ENCODE results near the gene GAL3ST2. TPM values are rescaled to one million over a fixed set of nuclear protein-coding genes. Genes with fewer than 3 reads are reported as not detected.
"Not testable (repeated sequence)": the region's sequence is repeated elsewhere in the genome, so short reads cannot be mapped to it uniquely, and the experiment has no call there.

The GAL3ST2 gene
- polyA plus RNA-seq, 1 experiment: not detected

DNA sequence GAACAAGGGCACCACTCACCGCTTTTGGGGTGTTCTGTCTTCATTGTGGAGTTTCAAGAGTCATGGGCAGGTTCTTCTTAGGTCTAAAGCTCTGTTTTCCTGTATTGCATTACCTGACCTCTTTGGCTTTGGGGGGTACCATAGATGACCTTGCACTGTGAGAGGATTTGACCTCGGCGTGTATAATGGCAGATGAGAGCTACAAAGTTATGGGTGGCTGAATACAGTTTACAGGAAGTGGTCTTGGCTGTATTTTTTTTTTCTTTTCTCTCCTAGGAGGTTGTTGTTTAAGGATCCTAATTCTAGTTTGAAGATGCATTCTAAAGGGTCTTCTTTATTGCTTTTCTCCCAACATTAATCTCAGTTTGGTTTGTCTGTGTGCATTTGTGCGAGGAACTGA, 11.5 kb downstream of the GAL3ST2 start:
- DNase-seq (ENCODE audit: low read depth): no peak
- H3K27me3 ChIP-seq (ENCODE audit: control insufficient read depth, insufficient read depth, low read length): peaks cover 1% of the 10 kb centered on the region; the same call in 1 of the 2 replicates
- ChIA-PET POLR2A (no interaction called here), CTCF (interaction anchor here (1.5 to 1.6 kb wide), 2 partner anchors 10 to 24 kb away, joined by 3 read pairs; no protein-coding TSS in a partner anchor)
- no peaks in the 10 kb centered on the region for H3K36me3 ChIP-seq (ENCODE audit: control insufficient read depth, insufficient read depth, low read length)
- H3K4me3 ChIP-seq (ENCODE audit: low read depth, low read length): no peak overlapping the region
- TF ChIP-seq, protein P1, sequence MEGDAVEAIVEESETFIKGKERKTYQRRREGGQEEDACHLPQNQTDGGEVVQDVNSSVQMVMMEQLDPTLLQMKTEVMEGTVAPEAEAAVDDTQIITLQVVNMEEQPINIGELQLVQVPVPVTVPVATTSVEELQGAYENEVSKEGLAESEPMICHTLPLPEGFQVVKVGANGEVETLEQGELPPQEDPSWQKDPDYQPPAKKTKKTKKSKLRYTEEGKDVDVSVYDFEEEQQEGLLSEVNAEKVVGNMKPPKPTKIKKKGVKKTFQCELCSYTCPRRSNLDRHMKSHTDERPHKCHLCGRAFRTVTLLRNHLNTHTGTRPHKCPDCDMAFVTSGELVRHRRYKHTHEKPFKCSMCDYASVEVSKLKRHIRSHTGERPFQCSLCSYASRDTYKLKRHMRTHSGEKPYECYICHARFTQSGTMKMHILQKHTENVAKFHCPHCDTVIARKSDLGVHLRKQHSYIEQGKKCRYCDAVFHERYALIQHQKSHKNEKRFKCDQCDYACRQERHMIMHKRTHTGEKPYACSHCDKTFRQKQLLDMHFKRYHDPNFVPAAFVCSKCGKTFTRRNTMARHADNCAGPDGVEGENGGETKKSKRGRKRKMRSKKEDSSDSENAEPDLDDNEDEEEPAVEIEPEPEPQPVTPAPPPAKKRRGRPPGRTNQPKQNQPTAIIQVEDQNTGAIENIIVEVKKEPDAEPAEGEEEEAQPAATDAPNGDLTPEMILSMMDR (IDR thresholded peaks at IDR 0.05; ENCODE audit: insufficient read depth, low read depth, low read length): no peak

DNA sequence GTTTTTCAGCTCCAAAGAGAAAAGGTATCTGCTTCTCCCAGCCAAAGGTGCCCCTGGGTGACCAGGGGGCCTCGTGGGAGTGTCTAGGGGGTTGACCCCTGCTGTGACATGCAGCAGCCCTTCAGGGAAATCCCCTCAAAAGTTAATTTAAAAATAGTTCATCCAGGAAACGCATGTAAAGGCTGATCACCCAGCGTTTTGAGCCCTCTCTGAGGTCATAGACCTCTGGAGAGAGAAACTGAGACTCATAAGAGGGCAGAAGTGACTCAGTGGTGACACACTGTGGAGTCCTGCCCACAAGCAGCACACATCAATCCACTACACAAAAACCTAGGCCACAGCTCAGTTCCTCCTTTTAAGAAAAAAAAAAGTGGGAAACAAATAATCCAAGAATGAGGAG, 11.9 kb downstream of the GAL3ST2 start:
- DNase-seq (ENCODE audit: low read depth): no peak
- H3K36me3 ChIP-seq (ENCODE audit: control insufficient read depth, insufficient read depth, low read length): no peaks in the 10 kb centered on the region
- no peak overlapping the region for H3K4me3 ChIP-seq (ENCODE audit: low read depth, low read length)
- TF ChIP-seq, protein P1 (IDR thresholded peaks at IDR 0.05; ENCODE audit: insufficient read depth, low read depth, low read length): no peak
- H3K27me3 ChIP-seq (ENCODE audit: control insufficient read depth, insufficient read depth, low read length): peaks cover 1% of the 10 kb centered on the region; the same call in 1 of the 2 replicates
- POLR2A ChIA-PET: no interaction called here
- CTCF ChIA-PET: interaction anchor here (1.5 to 1.6 kb wide), 2 partner anchors 11 to 25 kb away, joined by 3 read pairs; no protein-coding TSS in a partner anchor

DNA sequence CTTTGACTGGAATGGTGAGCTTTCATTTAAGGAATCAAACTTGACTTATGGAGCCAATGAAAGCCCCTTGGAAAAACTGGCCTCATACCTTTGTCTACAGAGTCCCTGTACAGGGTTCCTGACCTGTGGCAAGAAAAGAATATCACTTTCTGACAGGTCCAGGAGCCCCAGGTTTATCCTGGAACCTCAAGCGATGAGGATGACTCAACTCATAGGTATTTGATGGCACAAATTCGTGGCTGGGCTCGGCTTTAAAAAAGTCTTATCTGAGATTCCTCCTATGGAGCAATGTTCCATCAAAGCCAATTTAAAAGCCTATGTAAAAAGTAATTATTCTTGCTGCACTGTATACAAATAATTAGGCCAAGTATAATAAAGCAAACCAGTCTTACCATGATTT, 14.8 kb downstream of the GAL3ST2 start:
- DNase-seq (ENCODE audit: low read depth); H3K36me3 ChIP-seq (ENCODE audit: control insufficient read depth, insufficient read depth, low read length); POLR2A ChIA-PET; H3K27me3 ChIP-seq (ENCODE audit: control insufficient read depth, insufficient read depth, low read length); H3K4me3 ChIP-seq (ENCODE audit: low read depth, low read length); CTCF ChIA-PET: not testable (repeated sequence)

DNA sequence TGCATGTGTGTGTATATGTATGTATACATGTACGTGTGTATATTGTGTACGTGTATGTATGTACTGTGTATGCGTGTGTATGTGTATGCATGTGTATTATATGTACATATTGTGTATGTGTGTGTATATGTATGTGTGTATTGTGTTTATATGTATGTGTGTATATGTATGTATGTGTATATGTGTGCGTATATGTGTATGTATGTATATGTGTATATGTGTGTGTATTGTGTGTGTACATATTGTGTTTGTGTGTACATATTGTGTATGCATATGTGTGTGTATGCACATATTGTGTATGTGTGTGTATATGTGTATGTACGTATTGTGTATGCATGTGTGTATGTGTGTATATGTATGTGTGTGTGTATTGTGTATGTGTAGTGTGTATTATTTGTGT, 16.8 kb downstream of the GAL3ST2 start:
- DNase-seq (ENCODE audit: low read depth): no peak
- CTCF ChIA-PET: no interaction called here
- POLR2A ChIA-PET: no interaction called here

DNA sequence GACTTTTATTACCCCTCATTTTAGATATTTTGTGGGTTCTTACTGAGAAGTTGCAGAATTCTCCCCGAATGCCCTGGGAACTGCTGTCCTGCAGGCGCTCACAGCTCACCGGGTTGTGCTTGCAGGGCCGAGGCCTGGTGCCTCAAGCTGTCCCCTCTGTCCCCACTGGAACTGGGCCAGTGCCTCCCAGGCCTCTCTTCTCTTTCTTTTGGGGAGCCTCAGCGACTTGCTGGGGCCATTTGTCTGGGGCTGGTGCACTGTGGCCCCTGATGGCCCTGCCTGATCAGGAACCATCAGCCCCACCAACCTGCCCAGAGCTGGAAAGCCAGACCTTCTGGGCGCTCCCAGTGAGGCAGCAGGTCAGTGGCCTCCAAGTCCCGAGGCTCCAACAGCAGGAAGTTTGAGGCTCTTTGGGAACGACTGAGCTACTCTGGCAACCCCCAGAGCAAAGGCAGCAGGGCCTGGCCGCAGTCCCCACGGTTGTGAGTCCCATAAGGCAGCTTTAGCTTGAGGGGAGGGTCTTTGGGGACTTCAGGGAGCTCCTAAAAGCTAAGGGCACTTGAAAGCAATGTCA, 17.7 kb downstream of the GAL3ST2 start:
- ChIA-PET POLR2A (interaction anchor here (0.6 kb wide), 1 partner anchor 438 kb away, joined by 4 read pairs; no protein-coding TSS in a partner anchor), CTCF (interaction anchor here (0.6 kb wide), 1 partner anchor 50 kb away, joined by 4 read pairs; no protein-coding TSS in a partner anchor)
- DNase-seq (ENCODE audit: low read depth): no peak
- H3K4me3 ChIP-seq (ENCODE audit: low read depth, low read length): no peak overlapping the region
- TF ChIP-seq, protein P1 (IDR thresholded peaks at IDR 0.05; ENCODE audit: insufficient read depth, low read depth, low read length): no peak
- no peaks in the 10 kb centered on the region for H3K36me3 ChIP-seq (ENCODE audit: control insufficient read depth, insufficient read depth, low read length)
- H3K27me3 ChIP-seq (ENCODE audit: control insufficient read depth, insufficient read depth, low read length): peaks cover 6% of the 10 kb centered on the region

More for the DNA sequence above, 16.8 kb downstream of the GAL3ST2 start:
- TF ChIP-seq, protein P1 (IDR thresholded peaks at IDR 0.05; ENCODE audit: insufficient read depth, low read depth, low read length): no peak
- no peak overlapping the region for H3K4me3 ChIP-seq (ENCODE audit: low read depth, low read length)
- no peaks in the 10 kb centered on the region for H3K36me3 ChIP-seq (ENCODE audit: control insufficient read depth, insufficient read depth, low read length)
- peaks cover 6% of the 10 kb centered on the region for H3K27me3 ChIP-seq (ENCODE audit: control insufficient read depth, insufficient read depth, low read length)

Measured in BJ (cell line).